Right atrium auricular region (tissue), 2 donors: ENCODE data around the gene TBCD. TPM values are rescaled to one million over a fixed set of nuclear protein-coding genes. Genes with fewer than 3 reads are reported as not detected.

Source experiments
- DNase-seq: peaks from one replicate; pipeline ENCODE4 v3.0.0-alpha.2; 2019; ENCODE audit warnings: low spot score
- H3K27ac ChIP-seq, 2 donors: fragments of 200-600 bp; sonication (generic); 1 replicate in 1 of 2; 2 replicates in 1 of 2; pipeline ENCODE4 v1.5.1; 2016 to 2019
- H3K27me3 ChIP-seq, 2 donors: fragments of 200-600 bp; sonication (generic); one replicate each; pipeline versions ENCODE4 v1.5.1 to v1.6.0; 2017 to 2019
- H3K36me3 ChIP-seq: fragments of 200-600 bp; sonication (generic); one replicate; pipeline ENCODE4 v1.5.1; 2016
- H3K4me1 ChIP-seq, 2 donors: fragments of 200-600 bp; sonication (generic); one replicate each; pipeline versions ENCODE4 v1.5.1 to v1.6.0; 2017 to 2019
- H3K4me3 ChIP-seq, 2 donors: fragments of 200-600 bp; sonication (generic); 1 replicate in 1 of 2; 2 replicates in 1 of 2; pipeline ENCODE4 v1.5.1; 2017 to 2019; ENCODE audit warnings: mild to moderate bottlenecking in 1 of 2, moderate library complexity in 1 of 2
- H3K9me3 ChIP-seq, 2 donors: fragments of 200-600 bp; sonication (generic); one replicate each; pipeline ENCODE4 v1.5.1; 2019
- CTCF ChIP-seq, 2 donors: fragments of 200-600 bp; sonication (generic); IDR thresholded peaks; one replicate each; pipeline ENCODE4 v1.5.1; 2019; ENCODE audit warnings: antibody characterized with exemption in 2 of 2
- total RNA-seq, 2 donors: library from RNA; depleted of rRNA; stranded (reverse); fragments of >200 nt; gene quantifications; one replicate each; pipeline ENCODE4 v1.1.0, GENCODE V29; 2016

TBCD gene
- total RNA-seq, 2 donors from 2014 or later = 19.4 to 29.6 TPM

DNA sequence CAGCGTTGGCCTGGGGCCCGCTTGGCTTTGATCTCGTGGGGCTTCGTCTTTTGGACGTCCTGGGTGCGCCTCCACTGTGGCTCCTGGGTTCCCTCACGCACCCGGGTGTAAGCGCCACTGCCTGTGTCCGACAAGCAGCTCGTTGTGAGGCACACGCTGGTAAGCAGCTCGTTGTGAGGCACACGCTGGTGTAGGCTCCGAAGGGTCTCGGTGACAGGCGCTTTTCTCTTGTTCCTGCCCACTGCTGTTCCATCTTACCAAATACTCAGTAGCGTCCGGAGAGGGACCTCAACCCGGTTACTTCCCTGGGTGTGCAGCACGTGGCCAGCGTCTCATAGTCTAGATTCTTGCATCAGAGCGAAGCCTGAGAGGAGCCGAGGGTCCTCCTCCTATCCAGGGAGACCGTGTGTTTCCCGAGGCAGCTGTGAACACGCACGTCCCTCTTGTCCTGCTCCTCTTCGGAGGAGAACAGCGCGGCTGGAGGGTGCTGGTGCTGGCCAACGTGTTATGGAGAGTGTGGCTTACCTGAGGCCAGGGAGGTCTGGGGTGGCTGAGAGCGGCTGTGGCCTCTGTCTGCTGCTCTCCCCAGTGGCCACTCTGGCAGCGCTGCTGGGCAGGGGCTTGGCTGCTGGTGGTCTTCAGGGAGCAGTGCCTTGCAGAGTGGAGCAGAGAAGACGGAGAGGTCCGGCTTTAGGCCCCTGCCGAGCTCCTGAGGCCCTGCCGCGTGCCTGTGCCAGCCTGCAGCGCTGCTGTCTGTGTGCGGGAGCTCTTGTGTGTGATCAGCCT is 120.1 kb downstream of the TBCD start:
- H3K27ac ChIP-seq = peak overlapping the region; percentile 9 to 32
- H3K4me1 ChIP-seq = peaks cover 0 to 29% of the 10 kb centered on the region in 2 donors
- H3K9me3 ChIP-seq = no peaks in the 10 kb centered on the region
- H3K27me3 ChIP-seq = no peaks in the 10 kb centered on the region
- no peak for TF ChIP-seq CTCF (IDR thresholded peaks at IDR 0.05)
- no peak for DNase-seq
- peaks cover 20% of the 10 kb centered on the region for H3K36me3 ChIP-seq
- no peak overlapping the region for H3K4me3 ChIP-seq

GRCh38 chr17:82872591-82873520 is 121.0 kb downstream of the TBCD start:
- DNase-seq = no peak
- no peak overlapping the region for H3K27ac ChIP-seq
- H3K36me3 ChIP-seq = peaks cover 20% of the 10 kb centered on the region
- no peaks in the 10 kb centered on the region for H3K9me3 ChIP-seq
- H3K27me3 ChIP-seq = no peaks in the 10 kb centered on the region
- H3K4me3 ChIP-seq = no peak overlapping the region
- peaks cover 0 to 31% of the 10 kb centered on the region in 2 donors for H3K4me1 ChIP-seq
- no peak for TF ChIP-seq CTCF (IDR thresholded peaks at IDR 0.05)

DNA sequence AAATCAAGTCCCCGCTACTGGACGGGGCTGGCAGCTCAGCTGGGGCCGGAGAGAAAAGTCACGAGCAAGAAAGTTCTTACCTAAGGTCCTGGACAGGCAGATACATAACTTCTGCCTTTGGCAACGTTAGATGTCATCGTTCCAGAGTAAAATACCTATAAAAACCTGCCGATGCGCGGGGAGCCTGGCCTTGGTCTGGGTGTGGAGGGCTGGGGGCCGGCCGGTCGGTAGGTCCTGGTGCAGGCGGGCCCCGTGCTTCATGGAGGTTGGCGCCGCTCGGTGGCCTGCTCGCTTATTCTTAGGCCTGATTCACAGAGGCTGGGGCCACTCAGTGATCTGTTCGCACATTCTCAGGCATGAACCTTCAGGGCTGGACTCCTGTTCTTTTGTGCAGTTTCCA is 121.7 kb downstream of the TBCD start:
- H3K36me3 ChIP-seq = peaks cover 20% of the 10 kb centered on the region
- TF ChIP-seq CTCF (IDR thresholded peaks at IDR 0.05) = no peak
- H3K4me1 ChIP-seq = peaks cover 0 to 31% of the 10 kb centered on the region in 2 donors
- H3K4me3 ChIP-seq = no peak overlapping the region
- no peak overlapping the region for H3K27ac ChIP-seq
- H3K9me3 ChIP-seq = no peaks in the 10 kb centered on the region
- no peaks in the 10 kb centered on the region for H3K27me3 ChIP-seq
- DNase-seq = no peak

DNA sequence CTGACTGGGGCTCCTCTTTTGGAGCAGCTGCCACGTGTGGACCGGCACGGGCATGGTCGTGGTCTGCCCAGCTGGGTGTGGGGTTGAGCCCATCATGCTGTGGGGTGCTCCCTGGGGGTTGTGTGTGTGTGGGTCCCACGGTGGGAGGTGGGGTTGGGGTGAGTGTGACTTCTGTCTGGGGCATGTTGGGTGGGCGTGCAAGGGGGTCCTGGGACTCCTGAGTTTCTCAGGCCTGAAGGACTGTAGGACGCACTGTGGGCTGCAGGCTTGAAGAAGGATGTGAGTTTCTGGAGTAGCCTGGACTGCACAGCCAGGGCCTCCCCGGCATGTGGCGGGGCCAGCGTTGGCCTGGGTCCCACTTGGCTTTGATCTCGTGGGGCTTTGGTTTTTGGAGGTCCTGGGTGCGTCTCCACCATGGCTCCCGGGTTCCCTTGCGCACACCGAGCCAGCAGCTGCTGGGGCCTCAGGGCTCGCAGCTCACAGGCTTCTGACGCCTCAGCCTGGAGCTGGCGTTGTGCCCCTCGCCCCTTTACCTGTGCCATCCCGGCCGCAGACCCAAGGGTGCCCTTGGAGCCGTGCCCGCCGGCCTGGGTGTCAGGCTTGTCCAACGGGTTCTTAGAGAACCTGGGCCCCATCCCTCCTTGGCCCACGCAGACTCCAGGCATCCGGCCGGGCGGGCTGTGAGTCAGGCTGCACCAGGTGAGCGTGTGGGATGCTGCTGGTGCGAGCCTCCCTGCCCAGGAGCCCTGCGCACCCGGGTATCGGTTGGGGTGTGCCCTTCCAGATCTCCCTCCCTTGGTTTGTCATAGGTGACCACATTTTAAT is 122.4 kb downstream of the TBCD start:
- TF ChIP-seq CTCF (IDR thresholded peaks at IDR 0.05) = no peak
- no peak for DNase-seq
- Histone ChIP-seq H3K4me1 (peaks cover 0 to 31% of the 10 kb centered on the region in 2 donors), H3K4me3 (no peak overlapping the region), H3K27ac (no peak overlapping the region), H3K9me3 (no peaks in the 10 kb centered on the region), H3K27me3 (no peaks in the 10 kb centered on the region), H3K36me3 (peaks cover 20% of the 10 kb centered on the region)

DNA sequence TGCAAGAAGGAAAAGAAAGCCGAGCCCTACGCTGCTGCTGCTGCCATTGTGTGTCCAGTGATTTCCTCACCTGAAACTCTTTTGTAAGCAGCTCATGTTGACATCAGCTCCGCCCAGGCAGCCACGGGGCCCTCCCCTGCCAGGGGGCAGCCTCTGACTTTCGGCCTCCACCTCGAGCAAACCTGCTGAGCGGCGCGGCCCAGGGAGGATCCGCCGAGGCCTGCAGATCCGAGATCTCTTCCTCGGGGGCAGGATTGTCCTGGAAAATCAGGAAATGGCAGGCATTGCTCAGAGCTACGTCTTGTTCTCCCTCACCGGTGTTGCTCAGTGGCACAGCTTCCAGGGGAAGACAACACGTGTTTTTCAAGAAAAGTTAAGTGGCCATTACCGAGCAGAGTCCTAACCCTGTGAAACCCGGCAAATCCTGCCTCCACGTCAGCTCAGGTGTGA is 123.6 kb downstream of the TBCD start:
- no peak for TF ChIP-seq CTCF (IDR thresholded peaks at IDR 0.05)
- no peaks in the 10 kb centered on the region for H3K27me3 ChIP-seq
- H3K27ac ChIP-seq = no peak overlapping the region
- H3K4me3 ChIP-seq = no peak overlapping the region
- DNase-seq = no peak
- peaks cover 14% of the 10 kb centered on the region for H3K36me3 ChIP-seq
- H3K4me1 ChIP-seq = peaks cover 0 to 31% of the 10 kb centered on the region in 2 donors
- H3K9me3 ChIP-seq = no peaks in the 10 kb centered on the region
